DND-41 (cell line): ENCODE data around the gene UCKL1.

Experiments
- ATAC-seq: fragments of 200-7000 bp; cut with Tn5 transposase; 3 replicates; pipeline ENCODE4 v1.9.1; 2021; ENCODE audit warnings: low read depth; ENCODE audit not compliant: insufficient read depth
- DNase-seq: peaks from one replicate; pipeline ENCODE4 v3.0.0-alpha.2; 2020
- H2AFZ ChIP-seq: 2 replicates; pipeline ENCODE4 v1.6.0; 2012; ENCODE audit warnings: low read depth, low read length
- H3K27ac ChIP-seq: 2 replicates; pipeline ENCODE4 v1.5.1; 2012; ENCODE audit warnings: low read length, inconsistent platforms
- H3K27me3 ChIP-seq: fragments of 200-600 bp; sonication (generic); 2 replicates; pipeline ENCODE4 v1.6.0; 2012; ENCODE audit warnings: low read length, mild to moderate bottlenecking, inconsistent platforms; ENCODE audit not compliant: insufficient read depth, poor library complexity
- H3K36me3 ChIP-seq: 2 replicates; pipeline ENCODE4 v1.5.1; 2012; ENCODE audit warnings: low read length, inconsistent platforms; ENCODE audit not compliant: insufficient read depth
- H3K4me1 ChIP-seq: 2 replicates; pipeline ENCODE4 v1.5.1; 2012; ENCODE audit warnings: mild to moderate bottlenecking, low read length; ENCODE audit not compliant: insufficient read depth
- H3K4me2 ChIP-seq: 2 replicates; pipeline ENCODE4 v1.6.0; 2012; ENCODE audit warnings: mild to moderate bottlenecking, moderate library complexity, low read length, inconsistent platforms; ENCODE audit not compliant: insufficient read depth
- H3K4me3 ChIP-seq, 2 experiments: fragments of 200-600 bp in 1 of 2; shearing (Covaris generic) in 1 of 2; 2 replicates each; pipeline ENCODE4 v1.5.1; 2012 to 2016; ENCODE audit warnings: inconsistent platforms in 2 of 2, low read length in 2 of 2, mild to moderate bottlenecking in 2 of 2, low read depth in 1 of 2, moderate library complexity in 1 of 2
- H3K79me2 ChIP-seq: 2 replicates; pipeline ENCODE4 v1.6.0; 2012; ENCODE audit warnings: low read length, inconsistent platforms; ENCODE audit not compliant: insufficient read depth
- H3K9ac ChIP-seq: 2 replicates; pipeline ENCODE4 v1.6.0; 2012; ENCODE audit warnings: low read depth, mild to moderate bottlenecking, inconsistent platforms, low read length, moderate library complexity
- H3K9me3 ChIP-seq: 2 replicates; pipeline ENCODE4 v1.5.1; 2012; ENCODE audit warnings: low read length, moderate library complexity, mild to moderate bottlenecking, inconsistent platforms; ENCODE audit not compliant: insufficient read depth, severe bottlenecking
- H4K20me1 ChIP-seq: 2 replicates; pipeline ENCODE4 v1.6.0; 2012; ENCODE audit warnings: low read length; ENCODE audit not compliant: insufficient read depth
- CTCF ChIP-seq: IDR thresholded peaks from 2 replicates; pipeline ENCODE4 v1.5.1; 2012; ENCODE audit warnings: borderline replicate concordance, low read length, moderate library complexity, mild to moderate bottlenecking; ENCODE audit not compliant: poor library complexity, severe bottlenecking; ENCODE audit errors: extremely low read depth
- EZH2 ChIP-seq: IDR thresholded peaks from 3 replicates; pipeline ENCODE4 v1.6.1; 2012; ENCODE audit warnings: borderline replicate concordance, low read depth, mild to moderate bottlenecking, moderate library complexity, low read length, inconsistent platforms; ENCODE audit not compliant: severe bottlenecking

UCKL1 gene

GRCh38 chr20:63937596-63937995 lies 18.6 kb downstream of the UCKL1 start:
- Histone ChIP-seq H2AFZ (no peak overlapping the region), H3K4me1 (no peaks in the 10 kb centered on the region), H3K9ac (no peak overlapping the region), H4K20me1 (peaks cover 75% of the 10 kb centered on the region), H3K4me3 (no peak overlapping the region), H3K27me3 (no peaks in the 10 kb centered on the region), H3K79me2 (peaks cover 36% of the 10 kb centered on the region), H3K9me3 (no peaks in the 10 kb centered on the region), H3K4me2 (no peak overlapping the region), H3K27ac (no peak overlapping the region), H3K36me3 (peaks cover 79% of the 10 kb centered on the region)
- ATAC-seq (no peak), DNase-seq (no peak)
- no peak for TF ChIP-seq EZH2
- TF ChIP-seq CTCF = no peak

GRCh38 chr20:63935447-63935846 lies 20.8 kb downstream of the UCKL1 start:
- peaks cover 37% of the 10 kb centered on the region for H3K79me2 ChIP-seq
- H3K27ac ChIP-seq = no peak overlapping the region
- no peak for DNase-seq
- H4K20me1 ChIP-seq = peaks cover 74% of the 10 kb centered on the region
- H3K4me1 ChIP-seq = no peaks in the 10 kb centered on the region
- TF ChIP-seq CTCF = no peak
- TF ChIP-seq EZH2 = no peak
- no peak for ATAC-seq
- H3K9me3 ChIP-seq = no peaks in the 10 kb centered on the region
- H3K36me3 ChIP-seq = peaks cover 83% of the 10 kb centered on the region
- H3K27me3 ChIP-seq = no peaks in the 10 kb centered on the region
- H3K4me3 ChIP-seq = no peak overlapping the region
- no peak overlapping the region for H3K4me2 ChIP-seq
- H3K9ac ChIP-seq = no peak overlapping the region
- H2AFZ ChIP-seq = no peak overlapping the region

GRCh38 chr20:63934271-63935068 lies 21.7 kb downstream of the UCKL1 start:
- Histone ChIP-seq H3K4me2 (no peak overlapping the region), H3K27me3 (no peaks in the 10 kb centered on the region), H2AFZ (no peak overlapping the region), H3K9me3 (no peaks in the 10 kb centered on the region), H3K4me1 (no peaks in the 10 kb centered on the region), H3K27ac (no peak overlapping the region), H4K20me1 (peaks cover 65% of the 10 kb centered on the region), H3K79me2 (peaks cover 32% of the 10 kb centered on the region), H3K9ac (no peak overlapping the region), H3K36me3 (peaks cover 83% of the 10 kb centered on the region), H3K4me3 (no peak overlapping the region)
- TF ChIP-seq EZH2 = no peak
- TF ChIP-seq CTCF = peak; percentile 49
- DNase-seq = no peak
- ATAC-seq = 0 out of 3 replicates have a peak, but pooled peaks have one; percentile 40
